ENCODE results near the gene AMOTL1.
A peak's percentile ranks its signal among the peaks of the same experiment; 100 is the strongest.

AMOTL1 gene

GRCh38 chr11:94885133-94885532 is 117.0 kb downstream of the AMOTL1 start:
- DNase-seq (ENCODE audit: low read depth, low spot score): no peak
- no peak for TF ChIP-seq ZNF274 (IDR thresholded peaks at IDR 0.05; ENCODE audit: low read depth, low read length)
- TF ChIP-seq SUZ12 (IDR thresholded peaks at IDR 0.05; ENCODE audit: extremely low read depth, insufficient read depth, insufficient read length): no peak
- no peak for TF ChIP-seq YY1 (IDR thresholded peaks at IDR 0.05; ENCODE audit: insufficient read depth, insufficient read length)
- H3K36me3 ChIP-seq (ENCODE audit: insufficient read depth, insufficient read length, low read length): peaks cover 13% of the 10 kb centered on the region
- H3K9ac ChIP-seq (ENCODE audit: insufficient read length, low read depth): no peak overlapping the region
- no peaks in the 10 kb centered on the region for H3K4me1 ChIP-seq (ENCODE audit: insufficient read depth, insufficient read length)
- H3K27me3 ChIP-seq (ENCODE audit: insufficient read depth, insufficient read length): no peaks in the 10 kb centered on the region
- H3K4me3 ChIP-seq (ENCODE audit: insufficient read length, low read depth): no peak overlapping the region
- H3K9me3 ChIP-seq (ENCODE audit: insufficient read depth, low read length): peaks cover 5% of the 10 kb centered on the region; the same call in 1 of the 2 replicates

- Histone ChIP-seq H3K9me3 (ENCODE audit: insufficient read depth, low read length) (peaks cover 5% of the 10 kb centered on the region; the same call in 1 of the 2 replicates), H3K9ac (ENCODE audit: insufficient read length, low read depth) (no peak overlapping the region), H3K36me3 (ENCODE audit: insufficient read depth, insufficient read length, low read length) (peaks cover 11% of the 10 kb centered on the region), H3K4me3 (ENCODE audit: insufficient read length, low read depth) (no peak overlapping the region), H3K4me1 (ENCODE audit: insufficient read depth, insufficient read length) (no peaks in the 10 kb centered on the region), H3K27me3 (ENCODE audit: insufficient read depth, insufficient read length) (no peaks in the 10 kb centered on the region)
- no peak for TF ChIP-seq YY1 (IDR thresholded peaks at IDR 0.05; ENCODE audit: insufficient read depth, insufficient read length)
- no peak for TF ChIP-seq SUZ12 (IDR thresholded peaks at IDR 0.05; ENCODE audit: extremely low read depth, insufficient read depth, insufficient read length)
- no peak for TF ChIP-seq ZNF274 (IDR thresholded peaks at IDR 0.05; ENCODE audit: low read depth, low read length)
- no peak for DNase-seq (ENCODE audit: low read depth, low spot score)
Observed at GRCh38 chr11:94885581-94885980, 117.4 kb downstream of the AMOTL1 start.

GRCh38 chr11:94888204-94888603 is 120.0 kb downstream of the AMOTL1 start:
- Histone ChIP-seq H3K36me3 (ENCODE audit: insufficient read depth, insufficient read length, low read length) (no peaks in the 10 kb centered on the region), H3K9me3 (ENCODE audit: insufficient read depth, low read length) (peaks cover 5% of the 10 kb centered on the region; the same call in 1 of the 2 replicates), H3K27me3 (ENCODE audit: insufficient read depth, insufficient read length) (no peaks in the 10 kb centered on the region), H3K4me3 (ENCODE audit: insufficient read length, low read depth) (no peak overlapping the region), H3K4me1 (ENCODE audit: insufficient read depth, insufficient read length) (no peaks in the 10 kb centered on the region), H3K9ac (ENCODE audit: insufficient read length, low read depth) (no peak overlapping the region)
- no peak for DNase-seq (ENCODE audit: low read depth, low spot score)
- no peak for TF ChIP-seq SUZ12 (IDR thresholded peaks at IDR 0.05; ENCODE audit: extremely low read depth, insufficient read depth, insufficient read length)
- TF ChIP-seq YY1 (IDR thresholded peaks at IDR 0.05; ENCODE audit: insufficient read depth, insufficient read length): no peak
- no peak for TF ChIP-seq ZNF274 (IDR thresholded peaks at IDR 0.05; ENCODE audit: low read depth, low read length)

- no peak overlapping the region for H3K9ac ChIP-seq (ENCODE audit: insufficient read length, low read depth)
- DNase-seq (ENCODE audit: low read depth, low spot score): no peak
- H3K4me3 ChIP-seq (ENCODE audit: insufficient read length, low read depth): no peak overlapping the region
- H3K4me1 ChIP-seq (ENCODE audit: insufficient read depth, insufficient read length): no peaks in the 10 kb centered on the region
- no peak for TF ChIP-seq YY1 (IDR thresholded peaks at IDR 0.05; ENCODE audit: insufficient read depth, insufficient read length)
- no peak for TF ChIP-seq SUZ12 (IDR thresholded peaks at IDR 0.05; ENCODE audit: extremely low read depth, insufficient read depth, insufficient read length)
- TF ChIP-seq ZNF274 (IDR thresholded peaks at IDR 0.05; ENCODE audit: low read depth, low read length): no peak
- H3K36me3 ChIP-seq (ENCODE audit: insufficient read depth, insufficient read length, low read length): no peaks in the 10 kb centered on the region
- no peaks in the 10 kb centered on the region for H3K9me3 ChIP-seq (ENCODE audit: insufficient read depth, low read length)
- no peaks in the 10 kb centered on the region for H3K27me3 ChIP-seq (ENCODE audit: insufficient read depth, insufficient read length)
Observed at GRCh38 chr11:94895451-94895850, 127.3 kb downstream of the AMOTL1 start.

GRCh38 chr11:94895971-94896370 is 127.8 kb downstream of the AMOTL1 start:
- no peaks in the 10 kb centered on the region for H3K4me1 ChIP-seq (ENCODE audit: insufficient read depth, insufficient read length)
- no peak overlapping the region for H3K9ac ChIP-seq (ENCODE audit: insufficient read length, low read depth)
- no peaks in the 10 kb centered on the region for H3K36me3 ChIP-seq (ENCODE audit: insufficient read depth, insufficient read length, low read length)
- TF ChIP-seq YY1 (IDR thresholded peaks at IDR 0.05; ENCODE audit: insufficient read depth, insufficient read length) (no peak), ZNF274 (IDR thresholded peaks at IDR 0.05; ENCODE audit: low read depth, low read length) (no peak), SUZ12 (IDR thresholded peaks at IDR 0.05; ENCODE audit: extremely low read depth, insufficient read depth, insufficient read length) (no peak)
- H3K27me3 ChIP-seq (ENCODE audit: insufficient read depth, insufficient read length): no peaks in the 10 kb centered on the region
- H3K4me3 ChIP-seq (ENCODE audit: insufficient read length, low read depth): no peak overlapping the region
- no peaks in the 10 kb centered on the region for H3K9me3 ChIP-seq (ENCODE audit: insufficient read depth, low read length)
- no peak for DNase-seq (ENCODE audit: low read depth, low spot score)

- Histone ChIP-seq H3K4me1 (ENCODE audit: insufficient read depth, insufficient read length) (no peaks in the 10 kb centered on the region), H3K9me3 (ENCODE audit: insufficient read depth, low read length) (no peaks in the 10 kb centered on the region), H3K36me3 (ENCODE audit: insufficient read depth, insufficient read length, low read length) (no peaks in the 10 kb centered on the region), H3K27me3 (ENCODE audit: insufficient read depth, insufficient read length) (no peaks in the 10 kb centered on the region), H3K9ac (ENCODE audit: insufficient read length, low read depth) (no peak overlapping the region), H3K4me3 (ENCODE audit: insufficient read length, low read depth) (no peak overlapping the region)
- peak; percentile 28 for DNase-seq (ENCODE audit: low read depth, low spot score)
- TF ChIP-seq SUZ12 (IDR thresholded peaks at IDR 0.05; ENCODE audit: extremely low read depth, insufficient read depth, insufficient read length) (no peak), YY1 (IDR thresholded peaks at IDR 0.05; ENCODE audit: insufficient read depth, insufficient read length) (no peak), ZNF274 (IDR thresholded peaks at IDR 0.05; ENCODE audit: low read depth, low read length) (no peak)
Observed at GRCh38 chr11:94897330-94897768, 129.2 kb downstream of the AMOTL1 start.

- Histone ChIP-seq H3K9me3 (ENCODE audit: insufficient read depth, low read length) (no peaks in the 10 kb centered on the region), H3K9ac (ENCODE audit: insufficient read length, low read depth) (no peak overlapping the region), H3K4me3 (ENCODE audit: insufficient read length, low read depth) (no peak overlapping the region), H3K27me3 (ENCODE audit: insufficient read depth, insufficient read length) (no peaks in the 10 kb centered on the region), H3K36me3 (ENCODE audit: insufficient read depth, insufficient read length, low read length) (no peaks in the 10 kb centered on the region), H3K4me1 (ENCODE audit: insufficient read depth, insufficient read length) (no peaks in the 10 kb centered on the region)
- no peak for DNase-seq (ENCODE audit: low read depth, low spot score)
- no peak for TF ChIP-seq YY1 (IDR thresholded peaks at IDR 0.05; ENCODE audit: insufficient read depth, insufficient read length)
- TF ChIP-seq SUZ12 (IDR thresholded peaks at IDR 0.05; ENCODE audit: extremely low read depth, insufficient read depth, insufficient read length): no peak
- no peak for TF ChIP-seq ZNF274 (IDR thresholded peaks at IDR 0.05; ENCODE audit: low read depth, low read length)
Observed at GRCh38 chr11:94907226-94907625, 139.1 kb downstream of the AMOTL1 start.
